ENCODE data around the gene ZPR1.

Gene ZPR1

DNA sequence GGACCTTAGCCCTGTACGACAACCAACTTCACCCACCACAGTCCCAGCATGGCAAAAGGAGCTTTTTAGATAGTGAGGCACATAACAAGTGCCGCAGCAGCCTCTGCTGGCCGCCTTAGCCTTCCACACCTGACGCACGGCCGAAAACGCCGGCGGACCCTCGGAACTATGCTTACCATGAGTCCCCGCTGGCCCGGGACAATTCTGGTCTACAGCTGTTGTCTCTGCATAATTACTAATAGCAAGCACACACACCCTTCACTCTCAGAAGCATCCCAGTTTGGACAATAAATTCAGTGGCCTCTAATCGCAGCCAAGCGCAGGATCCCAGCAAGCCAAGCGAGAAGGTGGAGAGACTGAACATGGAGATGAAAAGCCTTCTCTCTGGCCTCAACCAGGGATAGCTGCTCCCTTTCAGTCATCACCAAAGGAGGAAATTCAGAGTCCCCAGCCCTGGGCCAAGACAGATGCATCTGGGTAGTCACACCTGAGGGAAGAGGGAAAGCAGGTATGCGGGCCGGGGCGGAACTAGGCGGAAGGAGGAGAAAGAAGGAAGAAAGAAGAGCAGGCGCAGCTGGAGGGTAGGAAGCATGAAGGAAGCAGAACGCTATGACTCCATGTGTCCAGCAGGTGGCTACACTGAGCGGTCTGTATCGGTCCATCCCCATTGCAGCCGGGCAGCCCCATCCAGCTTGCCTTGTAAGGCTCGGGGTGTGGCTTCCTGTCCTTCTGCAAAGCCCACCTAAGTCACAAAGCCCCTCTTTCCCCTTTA, 55.4 kb downstream of the ZPR1 start:
- Histone ChIP-seq H3K27ac (ENCODE audit: poor library complexity, severe bottlenecking) (no peak overlapping the region), H3K9me3 (ENCODE audit: severe bottlenecking) (no peaks in the 10 kb centered on the region), H3K27me3 (ENCODE audit: insufficient read depth, poor library complexity, severe bottlenecking) (no peaks in the 10 kb centered on the region), H3K4me1 (ENCODE audit: insufficient read depth, poor library complexity, severe bottlenecking) (no peaks in the 10 kb centered on the region), H3K4me3 (ENCODE audit: severe bottlenecking) (no peak overlapping the region), H3K36me3 (ENCODE audit: low read depth) (no peaks in the 10 kb centered on the region)
- peak; percentile 70 for ATAC-seq (ENCODE audit: low read depth)
- no peak for DNase-seq (ENCODE audit: low spot score)
- peak; percentile 80 for TF ChIP-seq CTCF (IDR thresholded peaks at IDR 0.05; ENCODE audit: poor library complexity, severe bottlenecking)

DNA sequence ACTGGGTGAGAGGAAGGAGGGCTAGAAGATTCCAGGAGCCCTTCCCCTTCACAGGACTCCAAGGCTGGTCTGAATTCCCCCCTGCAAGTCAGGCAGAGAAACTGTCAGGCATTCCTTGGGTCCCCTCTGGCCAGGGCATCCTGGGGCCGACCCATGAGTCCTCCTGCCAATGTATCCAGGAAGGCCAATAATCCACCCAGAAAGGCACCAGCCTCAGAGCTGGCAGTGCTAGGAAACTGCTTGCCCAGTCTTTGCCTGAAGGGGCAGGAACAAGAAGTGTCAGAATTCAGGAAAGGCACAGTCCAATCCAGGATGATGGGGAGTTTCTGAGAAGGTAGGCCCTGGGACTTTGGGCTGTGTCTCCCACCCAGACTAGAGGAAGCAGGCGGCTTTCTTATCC, 56.0 kb downstream of the ZPR1 start:
- H3K4me1 ChIP-seq (ENCODE audit: insufficient read depth, poor library complexity, severe bottlenecking): no peaks in the 10 kb centered on the region
- no peaks in the 10 kb centered on the region for H3K9me3 ChIP-seq (ENCODE audit: severe bottlenecking)
- DNase-seq (ENCODE audit: low spot score): no peak
- ATAC-seq (ENCODE audit: low read depth): no peak
- no peak for TF ChIP-seq CTCF (IDR thresholded peaks at IDR 0.05; ENCODE audit: poor library complexity, severe bottlenecking)
- no peaks in the 10 kb centered on the region for H3K36me3 ChIP-seq (ENCODE audit: low read depth)
- no peaks in the 10 kb centered on the region for H3K27me3 ChIP-seq (ENCODE audit: insufficient read depth, poor library complexity, severe bottlenecking)
- no peak overlapping the region for H3K4me3 ChIP-seq (ENCODE audit: severe bottlenecking)
- no peak overlapping the region for H3K27ac ChIP-seq (ENCODE audit: poor library complexity, severe bottlenecking)

- no peaks in the 10 kb centered on the region for H3K9me3 ChIP-seq (ENCODE audit: severe bottlenecking)
- H3K4me3 ChIP-seq (ENCODE audit: severe bottlenecking): no peak overlapping the region
- no peaks in the 10 kb centered on the region for H3K27me3 ChIP-seq (ENCODE audit: insufficient read depth, poor library complexity, severe bottlenecking)
- H3K4me1 ChIP-seq (ENCODE audit: insufficient read depth, poor library complexity, severe bottlenecking): no peaks in the 10 kb centered on the region
- no peak for TF ChIP-seq CTCF (IDR thresholded peaks at IDR 0.05; ENCODE audit: poor library complexity, severe bottlenecking)
- ATAC-seq (ENCODE audit: low read depth) (peak; percentile 11; the same call in 1 of the 3 replicates), DNase-seq (ENCODE audit: low spot score) (no peak)
- H3K27ac ChIP-seq (ENCODE audit: poor library complexity, severe bottlenecking): no peak overlapping the region
- no peaks in the 10 kb centered on the region for H3K36me3 ChIP-seq (ENCODE audit: low read depth)
These were observed 56.6 kb downstream of the ZPR1 start for GRCh38 chr11:116731097-116731761.

GRCh38 chr11:116730601-116731000, 57.2 kb downstream of the ZPR1 start:
- H3K4me1 ChIP-seq (ENCODE audit: insufficient read depth, poor library complexity, severe bottlenecking): no peaks in the 10 kb centered on the region
- no peak overlapping the region for H3K4me3 ChIP-seq (ENCODE audit: severe bottlenecking)
- no peak for TF ChIP-seq CTCF (IDR thresholded peaks at IDR 0.05; ENCODE audit: poor library complexity, severe bottlenecking)
- no peaks in the 10 kb centered on the region for H3K36me3 ChIP-seq (ENCODE audit: low read depth)
- H3K27me3 ChIP-seq (ENCODE audit: insufficient read depth, poor library complexity, severe bottlenecking): no peaks in the 10 kb centered on the region
- DNase-seq (ENCODE audit: low spot score): no peak
- H3K9me3 ChIP-seq (ENCODE audit: severe bottlenecking): no peaks in the 10 kb centered on the region
- ATAC-seq (ENCODE audit: low read depth): no peak
- no peak overlapping the region for H3K27ac ChIP-seq (ENCODE audit: poor library complexity, severe bottlenecking)

DNA sequence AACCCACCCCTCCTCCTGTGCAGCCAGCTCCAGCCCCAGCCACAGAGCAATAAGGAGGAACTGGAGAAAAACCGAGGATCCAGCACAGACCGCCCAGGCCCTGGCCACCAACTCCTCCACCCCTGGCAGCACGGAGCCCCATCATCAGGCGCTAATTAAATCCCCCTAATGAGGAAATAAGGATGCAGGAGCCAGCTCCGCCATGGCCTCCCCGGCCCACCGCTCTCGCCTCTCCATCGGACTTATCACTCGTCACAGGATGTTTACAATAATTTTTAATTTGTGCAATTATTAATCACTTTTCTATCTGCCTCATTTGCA, 57.6 kb downstream of the ZPR1 start:
- no peak for TF ChIP-seq CTCF (IDR thresholded peaks at IDR 0.05; ENCODE audit: poor library complexity, severe bottlenecking)
- H3K27me3 ChIP-seq (ENCODE audit: insufficient read depth, poor library complexity, severe bottlenecking): no peaks in the 10 kb centered on the region
- DNase-seq (ENCODE audit: low spot score) (no peak), ATAC-seq (ENCODE audit: low read depth) (no peak)
- no peak overlapping the region for H3K4me3 ChIP-seq (ENCODE audit: severe bottlenecking)
- no peaks in the 10 kb centered on the region for H3K4me1 ChIP-seq (ENCODE audit: insufficient read depth, poor library complexity, severe bottlenecking)
- H3K27ac ChIP-seq (ENCODE audit: poor library complexity, severe bottlenecking): no peak overlapping the region
- no peaks in the 10 kb centered on the region for H3K9me3 ChIP-seq (ENCODE audit: severe bottlenecking)
- no peaks in the 10 kb centered on the region for H3K36me3 ChIP-seq (ENCODE audit: low read depth)
